Activated CD4-positive, alpha-beta T cell treated with anti-CD3 and anti-CD28 coated beads for 4 hours (primary cell): Measurements from ENCODE around the gene SRF.

Experiments
- DNase-seq, 2 donors: peaks; one replicate each; pipeline ENCODE4 v3.0.0-alpha.2; 2020

The SRF gene

DNA sequence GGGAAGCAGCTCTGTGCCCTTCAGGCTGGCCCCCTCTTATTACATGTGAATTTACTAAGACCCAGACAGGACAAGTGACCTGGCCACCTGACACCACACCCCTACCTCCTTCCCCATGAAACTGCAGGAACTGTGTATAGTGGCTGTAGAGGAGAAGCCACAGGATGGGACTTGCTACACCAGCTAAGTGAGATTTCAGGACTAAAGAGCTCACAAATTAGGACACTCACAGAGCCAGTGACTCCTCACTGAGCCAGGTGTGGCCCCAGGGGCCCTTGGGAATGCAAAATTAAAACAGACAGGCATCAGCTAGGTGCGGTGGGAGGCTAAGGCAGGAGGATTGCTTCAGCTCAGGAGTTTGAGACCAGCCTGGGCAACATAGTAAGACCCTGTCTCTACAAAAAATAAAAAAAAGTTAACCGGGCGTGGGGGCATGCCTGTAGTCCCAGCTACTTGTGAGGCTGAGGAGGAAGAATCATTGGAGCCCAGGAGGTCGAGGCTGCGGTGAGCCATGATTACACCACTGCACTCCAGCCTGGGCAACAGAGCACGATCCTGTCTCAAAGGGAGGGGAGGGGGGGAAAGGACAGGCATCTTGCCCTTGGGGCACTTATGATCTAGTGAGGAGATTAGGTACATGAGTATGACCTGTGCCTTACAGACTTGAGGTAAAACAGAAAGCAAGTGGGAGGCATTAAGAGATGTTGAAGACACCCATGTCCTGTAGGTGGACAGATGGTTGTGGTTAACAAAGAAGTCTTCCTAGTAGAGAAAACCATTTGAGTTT, 23.2 kb upstream of the SRF start:
- no peak for DNase-seq

DNA sequence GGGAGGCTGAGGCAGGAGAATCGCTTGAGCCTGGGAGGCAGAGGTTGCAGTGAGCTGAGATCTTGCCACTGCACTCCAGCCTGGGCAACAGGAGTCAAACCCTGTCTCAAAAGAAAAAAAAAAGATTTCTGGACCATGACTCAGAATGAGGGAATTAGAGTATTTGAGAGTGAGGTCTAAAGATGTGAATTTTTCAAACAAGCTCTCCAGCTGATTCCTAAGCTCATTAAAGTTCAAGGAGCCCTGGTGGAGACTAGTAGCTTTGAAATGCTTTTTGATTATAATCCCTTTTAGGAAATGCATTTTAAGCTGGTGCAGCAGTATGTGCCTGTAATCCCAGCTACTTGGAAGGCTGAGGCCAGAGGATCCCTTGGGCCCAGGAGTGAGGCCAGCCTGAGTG, 21.8 kb upstream of the SRF start:
- no peak for DNase-seq

DNA sequence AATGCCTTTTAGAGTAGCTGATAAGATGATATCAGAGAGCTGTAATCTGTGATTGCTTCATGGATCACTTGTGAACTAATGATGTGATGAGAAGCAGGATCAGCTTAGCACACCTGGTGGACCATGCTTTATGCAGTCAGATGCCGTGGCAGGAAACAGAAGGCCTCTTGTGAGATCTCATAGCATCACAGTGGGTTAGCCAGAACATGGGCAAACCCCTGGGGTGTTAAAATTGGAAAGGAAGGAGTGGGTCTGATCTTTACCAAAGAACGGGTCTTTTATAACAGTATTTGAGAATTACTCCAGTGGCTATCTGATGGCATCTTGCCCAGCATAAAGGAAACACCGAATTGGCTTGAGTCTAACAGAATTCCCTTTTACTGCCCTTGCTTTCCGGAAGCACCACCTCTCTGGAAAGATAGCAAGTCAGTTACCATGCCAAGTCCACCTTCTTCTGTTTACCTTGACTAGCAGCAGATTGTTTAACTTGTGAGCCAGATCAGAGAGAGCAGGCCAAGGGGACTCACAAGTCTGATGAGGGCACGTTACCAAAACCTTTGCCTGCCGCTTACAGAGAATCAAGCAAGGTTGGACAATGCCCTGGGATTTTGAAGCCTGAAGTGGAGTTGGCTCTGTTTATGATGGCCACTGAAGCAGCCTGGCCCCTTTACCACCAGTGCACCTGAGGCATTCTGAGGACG, 20.9 kb upstream of the SRF start:
- no peak for DNase-seq

DNA sequence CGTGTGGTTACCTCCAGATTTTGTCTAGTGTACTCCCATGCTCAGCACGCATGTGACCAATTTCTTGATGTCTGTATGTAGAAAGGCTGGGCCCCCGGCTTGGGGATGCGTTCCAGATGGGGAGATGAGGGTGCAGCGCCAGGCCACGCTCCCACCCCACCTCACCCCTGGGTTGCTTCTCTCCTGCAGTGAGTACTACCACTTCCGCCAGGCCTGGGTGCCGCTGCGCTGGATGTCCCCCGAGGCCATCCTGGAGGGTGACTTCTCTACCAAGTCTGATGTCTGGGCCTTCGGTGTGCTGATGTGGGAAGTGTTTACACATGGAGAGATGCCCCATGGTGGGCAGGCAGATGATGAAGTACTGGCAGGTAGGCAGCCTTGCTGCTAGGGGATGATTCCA, 11.5 kb upstream of the SRF start:
- DNase-seq = no peak

DNA sequence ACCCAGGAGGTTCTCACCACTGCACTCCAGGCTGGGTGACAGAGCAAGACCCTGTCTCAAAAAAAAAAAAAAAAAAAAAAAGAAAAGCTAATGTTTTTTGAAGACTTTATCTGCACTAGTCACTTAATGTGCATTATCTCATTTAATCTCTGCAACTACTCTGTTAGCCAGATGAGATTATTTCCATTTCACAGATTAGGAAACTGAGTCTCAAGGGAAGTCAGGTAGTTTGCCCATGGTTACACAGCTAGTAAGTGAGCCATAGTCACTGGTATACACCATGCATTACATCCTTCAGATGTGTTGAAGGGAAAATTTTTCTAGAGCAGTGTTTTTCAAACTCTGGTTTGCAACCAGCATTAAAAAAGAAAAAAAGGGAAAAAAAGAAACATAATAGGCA, 7.2 kb upstream of the SRF start:
- DNase-seq = no peak

DNA sequence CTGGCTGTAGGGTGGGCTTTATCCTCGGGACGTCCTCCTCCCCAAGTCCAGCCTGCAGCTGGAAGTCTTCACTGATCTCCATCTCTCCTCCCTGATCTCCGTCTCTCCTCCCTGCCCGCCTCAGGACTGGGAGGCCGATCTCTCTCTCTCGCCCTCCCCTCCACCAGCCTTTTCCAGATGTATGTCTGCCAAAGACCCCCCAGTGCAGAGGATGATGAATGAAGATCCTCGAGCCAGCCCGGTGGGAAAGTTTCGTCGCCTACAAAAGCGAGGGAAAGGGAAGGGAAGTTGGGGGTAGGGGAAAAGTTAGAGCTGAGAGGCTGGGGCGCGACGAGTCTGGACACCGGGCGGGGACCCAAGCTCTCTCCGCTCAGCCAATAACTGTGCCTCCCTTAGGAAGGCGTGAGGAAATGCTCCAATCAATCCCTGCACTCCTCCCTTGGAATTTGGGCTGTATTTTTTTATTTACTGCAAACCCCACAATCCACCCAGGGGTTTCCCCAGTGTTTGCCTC, 595 bp upstream of the SRF start:
- DNase-seq = no peak

DNA sequence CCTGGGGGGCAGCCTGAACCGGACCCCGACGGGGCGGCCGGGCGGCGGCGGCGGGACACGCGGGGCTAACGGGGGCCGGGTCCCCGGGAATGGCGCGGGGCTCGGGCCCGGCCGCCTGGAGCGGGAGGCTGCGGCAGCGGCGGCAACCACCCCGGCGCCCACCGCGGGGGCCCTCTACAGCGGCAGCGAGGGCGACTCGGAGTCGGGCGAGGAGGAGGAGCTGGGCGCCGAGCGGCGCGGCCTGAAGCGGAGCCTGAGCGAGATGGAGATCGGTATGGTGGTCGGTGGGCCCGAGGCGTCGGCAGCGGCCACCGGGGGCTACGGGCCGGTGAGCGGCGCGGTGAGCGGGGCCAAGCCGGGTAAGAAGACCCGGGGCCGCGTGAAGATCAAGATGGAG, 636 bp downstream of the SRF start:
- peak; percentile 23 to 43 for DNase-seq

DNA sequence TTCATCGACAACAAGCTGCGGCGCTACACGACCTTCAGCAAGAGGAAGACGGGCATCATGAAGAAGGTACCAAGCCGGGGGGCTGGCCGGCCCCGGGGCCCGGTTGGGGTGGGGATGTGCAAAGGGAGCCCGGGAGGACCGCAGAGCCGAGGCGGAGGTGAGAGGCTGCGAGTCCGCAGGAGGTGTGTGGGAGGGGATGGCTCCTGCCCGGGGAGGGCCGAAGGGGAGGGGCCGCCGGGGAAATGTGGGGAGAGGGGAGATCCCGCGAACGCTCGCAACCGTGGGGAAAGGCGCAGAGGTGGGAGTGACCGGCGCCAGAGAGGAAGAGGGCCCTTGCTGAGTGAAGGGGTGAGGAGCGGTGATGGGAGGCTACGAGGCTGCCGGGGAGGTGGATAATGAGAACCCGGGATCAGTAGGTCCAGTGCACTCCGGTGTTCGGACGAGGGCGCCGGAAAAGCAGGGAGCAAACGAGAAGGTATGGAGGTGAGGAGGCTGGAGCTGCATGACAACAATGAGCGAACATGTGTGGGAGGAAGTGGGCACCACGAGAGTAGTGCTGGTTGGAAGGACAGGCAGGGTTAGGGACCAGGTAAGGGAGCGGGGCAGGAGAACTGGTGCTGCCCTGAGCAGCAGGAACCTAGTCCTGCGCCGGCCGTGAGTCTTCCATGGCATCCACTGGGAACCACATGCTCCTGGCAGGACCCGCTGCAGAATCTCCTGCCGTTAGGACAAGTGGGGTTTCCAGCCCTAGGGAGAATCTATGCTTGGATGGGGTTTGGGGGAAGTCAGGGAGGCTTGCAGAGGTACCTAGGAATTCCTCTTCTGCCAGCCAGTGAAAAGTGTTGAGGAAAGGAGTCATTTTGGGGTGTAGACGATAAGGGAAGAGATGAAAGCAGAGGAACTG, 1.3 kb downstream of the SRF start:
- peak; percentile 50 to 60 for DNase-seq

DNA sequence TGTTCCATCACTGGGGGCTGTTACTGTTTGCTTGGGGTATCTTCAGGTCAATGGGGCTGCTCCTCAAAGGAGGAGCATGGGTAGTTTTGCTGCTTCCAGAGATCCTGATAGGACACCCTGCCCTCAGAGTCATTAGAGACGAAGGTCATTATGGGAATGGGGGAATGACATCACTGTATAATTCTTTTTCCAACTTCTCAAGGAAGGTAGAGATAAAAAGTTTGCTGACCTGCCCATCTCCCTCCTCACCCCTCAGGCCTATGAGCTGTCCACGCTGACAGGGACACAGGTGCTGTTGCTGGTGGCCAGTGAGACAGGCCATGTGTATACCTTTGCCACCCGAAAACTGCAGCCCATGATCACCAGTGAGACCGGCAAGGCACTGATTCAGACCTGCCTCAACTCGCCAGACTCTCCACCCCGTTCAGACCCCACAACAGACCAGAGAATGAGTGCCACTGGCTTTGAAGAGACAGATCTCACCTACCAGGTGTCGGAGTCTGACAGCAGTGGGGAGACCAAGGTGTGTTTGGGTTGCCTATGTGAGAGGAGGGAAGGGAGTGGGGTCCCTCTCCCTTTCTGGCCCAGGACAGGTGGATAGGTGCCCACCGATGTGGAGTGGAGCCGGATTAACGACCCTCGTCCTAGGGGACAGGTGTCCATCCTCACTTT, 2.7 kb downstream of the SRF start:
- no peak for DNase-seq

DNA sequence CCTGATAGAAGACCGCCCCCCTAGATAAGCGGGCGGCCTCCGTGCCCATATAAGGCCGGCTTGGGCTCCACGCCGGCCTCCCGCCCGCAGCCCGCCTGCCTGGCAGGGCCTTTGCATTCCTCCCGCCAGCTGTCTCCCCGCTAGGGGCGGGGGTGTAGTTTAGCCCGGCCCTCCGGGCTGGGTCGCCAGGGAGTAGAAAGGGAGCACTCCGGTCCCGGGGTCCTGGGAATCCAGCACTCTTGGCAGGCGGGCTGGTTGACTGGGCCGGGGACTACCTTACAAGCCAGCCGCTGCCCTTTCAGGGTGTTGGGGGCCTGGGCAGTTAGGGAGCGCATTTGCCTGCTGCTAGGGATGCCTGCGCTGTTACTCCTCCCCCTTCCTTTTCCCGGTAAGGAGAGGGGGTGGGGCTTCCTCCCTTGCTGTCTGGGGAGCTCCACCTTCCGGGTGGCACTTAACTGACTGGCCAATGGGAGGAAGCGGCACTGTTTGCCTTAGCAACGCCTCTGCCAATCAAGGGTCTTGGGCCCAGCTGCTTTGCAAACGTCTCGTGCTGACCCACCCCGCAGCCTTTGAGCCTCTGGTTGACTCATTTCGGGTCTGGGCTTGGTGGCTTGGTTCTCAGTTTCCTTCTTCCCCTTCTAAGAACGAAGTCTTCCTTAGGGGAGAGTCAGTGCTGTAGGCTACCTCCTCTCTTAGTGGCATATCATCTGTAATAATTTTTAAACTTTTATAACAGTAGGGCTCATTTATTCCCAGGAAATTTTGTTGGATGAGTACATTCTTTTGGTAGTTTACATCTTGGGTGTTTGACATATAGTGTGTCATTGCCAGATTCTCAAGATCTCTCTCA, 3.4 kb downstream of the SRF start:
- DNase-seq = peak; percentile 95

DNA sequence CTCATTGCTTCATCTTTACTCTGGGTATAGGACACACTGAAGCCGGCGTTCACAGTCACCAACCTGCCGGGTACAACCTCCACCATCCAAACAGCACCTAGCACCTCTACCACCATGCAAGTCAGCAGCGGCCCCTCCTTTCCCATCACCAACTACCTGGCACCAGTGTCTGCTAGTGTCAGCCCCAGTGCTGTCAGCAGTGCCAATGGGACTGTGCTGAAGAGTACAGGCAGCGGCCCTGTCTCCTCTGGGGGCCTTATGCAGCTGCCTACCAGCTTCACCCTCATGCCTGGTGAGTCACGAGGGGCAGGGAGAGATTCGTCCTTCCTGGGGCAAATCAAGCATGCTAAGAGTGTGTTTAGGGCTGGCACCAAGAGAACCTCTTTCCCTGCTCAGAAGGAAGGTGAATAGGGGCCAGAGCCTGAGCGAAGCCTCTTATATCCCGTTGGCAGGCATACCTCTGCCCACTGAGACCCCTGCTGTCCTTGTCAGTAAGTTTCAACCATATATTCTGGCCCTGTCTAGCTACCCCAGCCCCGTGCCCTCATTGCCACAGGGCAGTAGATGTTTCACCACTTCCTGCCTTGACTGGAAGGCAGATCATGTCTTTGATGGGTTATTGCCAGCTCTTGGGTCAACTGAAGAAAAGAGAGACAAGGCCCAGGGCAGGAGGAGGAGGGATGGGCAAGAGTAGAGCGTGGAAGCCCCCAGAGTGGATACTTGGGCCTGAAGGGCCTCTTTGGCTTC, 4.8 kb downstream of the SRF start:
- DNase-seq = no peak

DNA sequence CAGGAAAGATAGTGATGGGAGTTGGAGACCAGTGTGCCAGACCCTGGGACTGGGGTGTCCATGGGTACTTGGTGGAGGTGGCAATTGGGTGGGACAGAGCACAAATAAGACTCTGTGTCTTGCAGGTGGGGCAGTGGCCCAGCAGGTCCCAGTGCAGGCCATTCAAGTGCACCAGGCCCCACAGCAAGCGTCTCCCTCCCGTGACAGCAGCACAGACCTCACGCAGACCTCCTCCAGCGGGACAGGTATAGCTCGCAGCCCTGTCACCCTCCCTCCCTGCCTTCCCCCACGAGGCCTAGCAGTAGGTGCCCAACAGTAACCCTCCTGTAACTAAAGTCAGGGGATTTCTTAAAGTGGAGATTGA, 5.3 kb downstream of the SRF start:
- no peak for DNase-seq

DNA sequence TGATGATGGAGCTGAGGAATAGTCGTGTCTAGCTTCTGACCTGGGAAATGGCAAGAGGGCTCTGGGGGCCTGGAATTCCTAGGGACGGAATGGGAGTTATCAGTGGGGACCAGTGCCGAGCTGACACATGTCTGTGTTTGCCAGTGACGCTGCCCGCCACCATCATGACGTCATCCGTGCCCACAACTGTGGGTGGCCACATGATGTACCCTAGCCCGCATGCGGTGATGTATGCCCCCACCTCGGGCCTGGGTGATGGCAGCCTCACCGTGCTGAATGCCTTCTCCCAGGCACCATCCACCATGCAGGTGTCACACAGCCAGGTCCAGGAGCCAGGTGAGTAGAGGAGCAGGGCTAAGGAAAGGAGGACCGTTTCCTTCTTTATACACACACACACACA, 7.1 kb downstream of the SRF start:
- no peak for DNase-seq

DNA sequence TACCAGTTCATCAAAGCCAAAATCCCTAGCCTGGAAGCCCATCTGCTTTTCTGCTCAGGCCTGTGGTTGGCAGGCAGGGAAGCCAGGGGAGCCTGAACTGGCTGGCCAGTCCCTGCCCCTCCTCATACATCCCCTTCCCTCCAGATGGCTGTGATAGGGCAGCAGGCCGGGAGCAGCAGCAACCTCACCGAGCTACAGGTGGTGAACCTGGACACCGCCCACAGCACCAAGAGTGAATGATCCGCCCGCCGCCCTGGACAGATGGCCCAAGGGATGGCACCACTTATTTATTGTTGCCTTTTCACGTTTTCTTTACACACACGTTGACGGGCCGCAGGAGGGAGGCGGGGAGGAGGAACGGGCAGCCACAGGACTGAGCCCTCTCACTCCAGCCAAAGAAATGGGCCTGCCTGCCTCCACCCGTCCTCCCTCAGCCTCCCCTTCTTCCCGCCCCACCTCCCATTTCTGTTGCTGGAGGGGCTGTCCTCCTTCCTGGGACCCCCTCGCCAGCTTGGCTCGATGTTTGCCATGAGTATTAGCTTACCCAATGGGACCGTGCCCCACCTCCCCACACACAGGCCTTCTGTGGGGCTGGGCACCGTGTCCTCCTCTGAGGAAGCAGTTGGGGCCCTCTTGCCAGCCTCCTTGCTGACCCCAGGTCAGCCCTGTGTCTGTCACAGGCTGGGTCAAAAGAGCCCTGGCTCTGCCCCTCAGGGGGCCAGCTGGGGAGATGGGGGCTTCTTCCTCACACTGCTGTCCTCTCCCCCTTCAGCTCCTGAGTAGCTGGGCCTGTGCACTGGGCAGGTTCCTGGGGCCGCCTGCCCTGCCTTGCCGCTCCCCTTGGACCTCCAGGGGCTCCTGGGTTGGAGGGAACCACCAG, 8.1 kb downstream of the SRF start:
- no peak for DNase-seq

DNA sequence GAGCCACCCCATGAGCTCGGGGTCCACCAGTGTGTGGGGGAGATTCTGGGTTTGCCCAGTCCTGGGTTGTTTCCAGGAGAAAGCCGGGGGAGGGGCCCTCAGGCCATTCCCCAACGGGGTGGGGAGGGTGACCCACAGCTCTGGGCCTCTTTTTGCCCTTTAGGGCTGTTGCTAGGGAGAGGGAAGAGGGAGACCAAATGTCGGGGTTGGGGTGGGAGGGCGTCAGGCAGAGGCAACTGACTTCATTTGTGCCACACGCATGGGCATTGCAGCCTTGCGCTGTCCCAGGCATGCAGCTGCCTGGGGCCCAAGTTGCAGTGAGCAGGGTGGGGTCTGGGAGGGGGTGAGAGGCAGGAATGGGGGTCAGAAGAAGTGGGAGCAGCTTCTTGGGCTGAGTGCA, 9.0 kb downstream of the SRF start:
- no peak for DNase-seq

DNA sequence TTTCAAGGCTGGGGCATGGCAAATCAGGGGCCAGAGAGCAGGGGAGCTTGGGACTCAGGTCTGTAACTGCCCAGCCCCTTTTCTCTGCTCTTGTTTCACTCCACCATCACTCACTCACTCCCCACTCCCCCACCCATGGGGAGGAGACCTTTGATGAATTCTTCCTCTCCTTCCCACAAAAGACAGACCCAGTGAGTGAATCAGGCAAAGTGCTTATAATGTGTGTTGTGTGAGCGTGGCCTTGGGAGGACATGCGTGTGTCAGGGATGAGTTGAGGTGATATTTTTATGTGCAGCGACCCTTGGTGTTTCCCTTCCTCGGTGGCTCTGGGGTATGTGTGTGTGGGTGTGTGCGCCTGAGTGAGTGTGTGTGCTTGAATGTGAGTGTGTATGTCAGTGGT, 9.9 kb downstream of the SRF start:
- no peak for DNase-seq

DNA sequence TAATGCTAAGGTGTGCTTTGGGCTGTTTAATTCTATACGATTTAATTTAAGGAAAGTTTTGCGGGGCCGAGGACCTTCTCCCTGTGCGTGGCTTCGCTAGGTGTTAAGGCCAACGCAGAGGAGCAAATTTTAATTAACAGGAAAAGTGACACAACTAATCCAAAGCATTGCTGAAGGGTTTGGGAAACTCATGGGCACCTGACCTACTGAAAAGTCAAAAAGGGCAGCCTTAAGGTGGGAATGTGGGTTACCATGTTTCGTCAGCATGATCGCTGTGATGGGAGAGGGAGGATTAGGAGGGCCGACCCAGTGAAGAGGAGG, 10.5 kb downstream of the SRF start:
- DNase-seq = no peak

DNA sequence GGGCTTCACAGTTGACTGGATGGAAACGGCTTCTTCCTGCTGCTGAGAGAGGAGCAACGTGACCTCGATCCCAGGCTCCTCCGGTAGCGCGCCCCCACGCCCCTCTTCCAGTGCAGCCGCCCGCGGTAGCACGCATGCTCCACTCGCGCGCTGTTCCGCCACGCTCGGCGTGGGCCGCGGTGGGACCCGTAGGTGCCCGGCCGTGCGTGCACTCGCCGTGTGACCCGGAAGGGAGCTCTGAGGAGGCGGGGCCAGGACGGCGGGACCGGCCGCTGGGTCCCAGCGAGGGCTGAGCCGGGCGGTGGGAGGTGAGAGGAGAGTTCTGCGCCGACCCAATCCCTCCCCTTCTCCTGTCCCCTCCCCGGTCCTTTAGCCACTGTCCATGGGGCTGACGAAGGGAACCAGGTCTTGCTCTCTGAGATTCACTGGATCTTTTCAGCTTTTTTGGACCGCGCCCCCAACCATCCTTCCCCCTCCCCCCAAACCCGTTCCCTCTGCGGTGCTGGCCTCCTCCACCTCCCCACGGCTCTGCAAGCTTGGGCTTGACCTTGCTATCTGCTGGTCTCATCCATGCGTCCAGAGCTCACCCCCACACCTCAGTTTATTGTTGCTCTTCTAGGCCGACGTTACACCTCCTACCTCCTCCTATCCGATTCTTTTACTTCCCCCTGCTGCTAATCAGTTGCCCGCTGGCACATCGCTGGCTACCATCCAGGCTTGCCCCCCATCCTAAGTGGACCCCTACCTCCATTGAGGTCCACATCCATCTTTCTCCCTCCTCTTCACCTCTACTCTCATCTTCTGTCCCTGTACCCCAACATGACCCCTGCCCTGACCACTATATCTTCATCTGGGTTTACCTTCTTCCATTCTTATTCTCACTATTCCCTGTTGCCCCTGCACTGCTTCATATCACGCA, 11.1 kb downstream of the SRF start, which contains the start of gene CUL9:
Gene CUL9, plus strand, starts transcription at position 255 of the 919 bp plus-strand sequence. CDS start 2,115 bp downstream, outside the sequence.
- peak; percentile 73 to 75 for DNase-seq

DNA sequence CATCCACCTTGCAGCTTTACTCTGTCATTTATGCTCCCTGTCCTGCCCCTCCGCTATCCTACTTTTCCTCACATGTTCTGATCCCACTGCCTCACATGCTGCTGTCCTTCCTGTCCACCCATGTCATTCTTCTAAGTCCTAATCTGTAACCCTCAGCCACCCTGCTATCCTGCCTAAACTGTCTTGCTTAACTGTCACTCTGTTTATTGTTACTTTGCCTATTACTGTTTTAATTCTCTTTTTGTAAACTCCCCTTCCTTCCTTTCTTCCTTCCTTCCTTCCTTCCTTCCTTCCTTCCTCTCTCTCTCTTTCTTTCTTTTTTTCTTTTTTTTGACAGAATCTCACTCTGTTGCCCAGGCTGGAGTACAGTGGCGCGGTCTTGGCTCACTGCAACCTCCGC, 12.4 kb downstream of the SRF start:
- DNase-seq = no peak
